IPS-20b (cell line): ENCODE results near the gene GDF11.

Experiments
- H3K27ac ChIP-seq: one replicate; pipeline ENCODE4 v1.5.1; 2013; ENCODE audit warnings: low read length
- H3K27me3 ChIP-seq: 2 replicates; pipeline ENCODE4 v1.6.1; 2013; ENCODE audit warnings: mild to moderate bottlenecking, low read length, inconsistent platforms; ENCODE audit not compliant: insufficient read depth
- H3K36me3 ChIP-seq: 2 replicates; pipeline ENCODE4 v1.6.1; 2013; ENCODE audit warnings: low read depth, mild to moderate bottlenecking, inconsistent platforms, low read length, moderate library complexity; ENCODE audit not compliant: insufficient read depth
- H3K4me1 ChIP-seq: 2 replicates; pipeline ENCODE4 v1.6.1; 2013; ENCODE audit warnings: mild to moderate bottlenecking, control low read depth, inconsistent platforms, low read length, moderate library complexity; ENCODE audit not compliant: insufficient read depth
- H3K4me3 ChIP-seq: 2 replicates; pipeline ENCODE4 v1.5.1; 2013; ENCODE audit warnings: mild to moderate bottlenecking, low read length, inconsistent platforms
- H3K9ac ChIP-seq: 2 replicates; pipeline ENCODE4 v1.6.1; 2013; ENCODE audit warnings: low read depth, mild to moderate bottlenecking, inconsistent platforms, low read length, moderate library complexity
- H3K9me3 ChIP-seq: 2 replicates; pipeline ENCODE4 v1.6.1; 2013; ENCODE audit warnings: mild to moderate bottlenecking, low read depth, low read length, inconsistent platforms; ENCODE audit not compliant: insufficient read depth

The GDF11 gene

GRCh38 chr12:55708695-55709233, 34.2 kb upstream of the GDF11 start:
- Histone ChIP-seq H3K4me3 (peak overlapping the region; percentile 92), H3K36me3 (no peaks in the 10 kb centered on the region), H3K9ac (peak overlapping the region; percentile 80; the same call in 1 of the 2 replicates), H3K27ac (no peak overlapping the region), H3K9me3 (no peaks in the 10 kb centered on the region), H3K4me1 (peaks cover 26% of the 10 kb centered on the region), H3K27me3 (peaks cover 34% of the 10 kb centered on the region)

GRCh38 chr12:55711786-55712553, 31.0 kb upstream of the GDF11 start:
- Histone ChIP-seq H3K4me1 (peaks cover 16% of the 10 kb centered on the region; the same call in 1 of the 2 replicates), H3K27me3 (peaks cover 29% of the 10 kb centered on the region), H3K9ac (no peak overlapping the region), H3K9me3 (no peaks in the 10 kb centered on the region), H3K36me3 (no peaks in the 10 kb centered on the region), H3K27ac (no peak overlapping the region), H3K4me3 (no peak overlapping the region)

DNA sequence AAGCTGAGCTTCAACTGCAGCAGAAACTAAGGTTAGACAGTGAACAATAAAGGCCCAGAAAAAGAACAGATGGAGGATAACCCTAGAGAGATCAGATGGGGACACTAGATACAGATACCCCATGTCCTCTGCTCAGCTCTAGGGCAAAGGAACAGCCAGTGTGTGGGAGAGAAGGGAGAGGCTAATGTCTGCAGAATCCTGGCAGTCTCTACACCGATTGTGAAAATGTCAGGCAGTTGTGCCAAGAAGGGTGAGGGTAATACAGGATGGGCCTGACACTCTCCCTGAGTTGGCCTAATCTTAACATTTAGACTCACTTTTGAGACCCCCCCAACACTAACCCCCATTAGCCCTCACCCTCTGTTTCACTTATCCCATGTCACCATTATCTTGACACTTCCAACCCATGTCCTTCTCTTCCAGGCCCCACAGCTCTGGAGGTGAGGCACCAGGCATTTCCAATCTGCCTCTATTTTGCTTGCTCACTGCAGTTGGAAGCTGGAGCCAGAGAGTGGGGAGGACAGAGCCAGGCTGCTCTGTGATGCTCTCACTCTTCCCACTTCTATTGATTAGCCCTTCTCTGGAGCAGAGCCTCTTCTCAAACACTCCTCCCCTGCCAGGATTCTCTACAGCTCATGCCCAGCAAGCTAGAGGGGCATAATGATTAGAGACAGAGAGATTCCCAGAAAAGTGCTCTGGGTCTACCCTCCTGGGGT, 30.1 kb upstream of the GDF11 start:
- Histone ChIP-seq H3K36me3 (no peaks in the 10 kb centered on the region), H3K9me3 (no peaks in the 10 kb centered on the region), H3K27ac (no peak overlapping the region), H3K9ac (no peak overlapping the region), H3K4me3 (no peak overlapping the region), H3K27me3 (peaks cover 24% of the 10 kb centered on the region), H3K4me1 (peaks cover 24% of the 10 kb centered on the region; the same call in 1 of the 2 replicates)

- no peak overlapping the region for H3K9ac ChIP-seq
- no peak overlapping the region for H3K4me3 ChIP-seq
- peaks cover 28% of the 10 kb centered on the region for H3K4me1 ChIP-seq
- H3K36me3 ChIP-seq: no peaks in the 10 kb centered on the region; the same call in 1 of the 2 replicates
- peaks cover 21% of the 10 kb centered on the region for H3K27me3 ChIP-seq
- H3K27ac ChIP-seq: no peak overlapping the region
- no peaks in the 10 kb centered on the region for H3K9me3 ChIP-seq
These were observed 29.2 kb upstream of the GDF11 start for GRCh38 chr12:55713721-55714120.

DNA sequence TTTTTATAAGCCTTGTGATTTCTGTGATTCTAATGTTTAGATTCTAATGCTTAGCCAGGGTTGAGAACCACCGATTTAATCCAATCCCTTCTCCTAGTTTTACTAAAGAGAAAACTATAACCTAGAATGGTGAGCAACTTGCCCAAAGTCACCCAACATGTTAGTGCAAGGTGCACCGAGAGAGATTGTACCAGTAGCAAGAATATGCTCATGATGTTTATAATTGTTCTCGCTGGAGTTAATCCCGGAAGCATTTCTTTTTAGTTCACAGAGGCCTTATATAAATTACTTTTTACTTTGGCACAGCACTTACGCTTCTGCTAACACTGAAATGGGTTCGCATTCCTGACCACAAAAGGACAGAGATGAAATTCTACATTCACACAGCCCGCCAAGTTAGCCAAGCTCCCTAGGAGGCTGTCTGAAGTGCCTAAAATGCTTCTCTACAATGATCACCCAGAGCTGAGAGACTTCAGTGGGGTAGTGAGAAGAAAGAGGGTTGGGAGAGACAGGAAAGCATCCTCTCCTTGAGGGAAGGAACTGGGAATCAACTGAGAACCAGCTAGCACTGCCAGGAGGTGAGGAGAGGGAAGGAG, 27.7 kb upstream of the GDF11 start:
- Histone ChIP-seq H3K4me3 (peak overlapping the region; percentile 97), H3K4me1 (peaks cover 27% of the 10 kb centered on the region), H3K27ac (peak overlapping the region; percentile 89), H3K27me3 (peaks cover 11% of the 10 kb centered on the region; the same call in 1 of the 2 replicates), H3K36me3 (no peaks in the 10 kb centered on the region; the same call in 1 of the 2 replicates), H3K9ac (peak overlapping the region; percentile 97; the same call in 1 of the 2 replicates), H3K9me3 (no peaks in the 10 kb centered on the region)

GRCh38 chr12:55715833-55716581, 26.9 kb upstream of the GDF11 start, which contains the start of gene BLOC1S1:
Gene BLOC1S1, plus strand, starts transcription at chr12:55716046. Its CDS starts 6 bp downstream, at chr12:55716052.
- H3K27ac ChIP-seq: peak within 1 kb of the TSS; percentile 89
- peaks cover 27% of the 10 kb centered on the region for H3K4me1 ChIP-seq

GRCh38 chr12:55716582-55716957, 26.4 kb upstream of the GDF11 start:
- peak overlapping the region; percentile 89 for H3K27ac ChIP-seq

More at GRCh38 chr12:55715833-55716581, 26.9 kb upstream of the GDF11 start, which contains the start of gene BLOC1S1:
- Histone ChIP-seq H3K4me3 (peak within 1 kb of the TSS; percentile 97), H3K9me3 (no peaks in the 10 kb centered on the region), H3K27me3 (peaks cover 11% of the 10 kb centered on the region; the same call in 1 of the 2 replicates), H3K9ac (peak within 1 kb of the TSS; percentile 97), H3K36me3 (no peaks in the 10 kb centered on the region; the same call in 1 of the 2 replicates)

GRCh38 chr12:55717011-55718007, 25.6 kb upstream of the GDF11 start:
- peaks cover 27% of the 10 kb centered on the region for H3K4me1 ChIP-seq
- H3K4me3 ChIP-seq: peak overlapping the region; percentile 97
- no peaks in the 10 kb centered on the region; the same call in 1 of the 2 replicates for H3K36me3 ChIP-seq
- H3K9ac ChIP-seq: peak overlapping the region; percentile 97; the same call in 1 of the 2 replicates
- no peaks in the 10 kb centered on the region for H3K9me3 ChIP-seq
- H3K27ac ChIP-seq: peak overlapping the region; percentile 90
- peaks cover 7% of the 10 kb centered on the region; the same call in 1 of the 2 replicates for H3K27me3 ChIP-seq

More at GRCh38 chr12:55716582-55716957, 26.4 kb upstream of the GDF11 start:
- H3K9me3 ChIP-seq: no peaks in the 10 kb centered on the region
- H3K36me3 ChIP-seq: no peaks in the 10 kb centered on the region; the same call in 1 of the 2 replicates
- H3K9ac ChIP-seq: peak overlapping the region; percentile 97; the same call in 1 of the 2 replicates
- H3K4me1 ChIP-seq: peaks cover 27% of the 10 kb centered on the region
- peak overlapping the region; percentile 97 for H3K4me3 ChIP-seq
- H3K27me3 ChIP-seq: peaks cover 11% of the 10 kb centered on the region; the same call in 1 of the 2 replicates

DNA sequence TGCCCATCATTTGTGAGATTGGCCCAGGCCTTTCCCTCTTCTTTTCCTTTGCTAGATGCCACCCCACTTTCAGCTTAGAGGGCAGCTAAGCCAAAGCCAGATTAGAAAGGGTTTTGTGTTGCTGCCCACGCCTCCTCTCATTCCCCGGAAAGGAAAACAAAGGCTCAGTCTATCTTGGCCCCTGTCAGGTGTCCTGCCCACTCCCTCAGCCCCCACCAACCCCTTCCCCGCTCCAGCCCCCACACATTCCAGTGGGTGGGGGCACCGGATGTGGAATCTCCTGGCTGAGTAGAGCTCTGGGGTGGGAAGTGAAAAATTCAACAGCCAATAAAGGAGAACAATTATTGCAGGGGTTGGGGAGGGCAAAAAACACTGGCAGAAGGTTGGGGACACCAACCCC, 24.9 kb upstream of the GDF11 start:
- Histone ChIP-seq H3K27me3 (0 out of 2 replicates have a peak, but pooled peaks cover under 1% of the 10 kb centered on the region), H3K4me3 (peak overlapping the region; percentile 97; the same call in 1 of the 2 replicates), H3K36me3 (peaks cover 4% of the 10 kb centered on the region), H3K27ac (peak overlapping the region; percentile 90), H3K9ac (peak overlapping the region; percentile 97; the same call in 1 of the 2 replicates), H3K9me3 (no peaks in the 10 kb centered on the region), H3K4me1 (peaks cover 27% of the 10 kb centered on the region)
